Head of caudate nucleus (tissue), 42 donors: ENCODE measurements around the gene WDR33.
"Not testable (repeated sequence)": the region's sequence is repeated elsewhere in the genome, so short reads cannot be mapped to it uniquely, and the experiment has no call there.

ENCODE experiments used
- DNase-seq, 42 donors: peaks; one replicate each; pipeline versions ENCODE4 v3.0.0 to v3.0.0-alpha.2; 2020 to 2021; ENCODE audit warnings: mixed read lengths in 7 of 42
- intact Hi-C: fragments of 100-400 bp; cut with DNase I; formaldehyde crosslinking; loops from one replicate; pipeline ENCODE4 v1.15.0; 2022

Gene WDR33

DNA sequence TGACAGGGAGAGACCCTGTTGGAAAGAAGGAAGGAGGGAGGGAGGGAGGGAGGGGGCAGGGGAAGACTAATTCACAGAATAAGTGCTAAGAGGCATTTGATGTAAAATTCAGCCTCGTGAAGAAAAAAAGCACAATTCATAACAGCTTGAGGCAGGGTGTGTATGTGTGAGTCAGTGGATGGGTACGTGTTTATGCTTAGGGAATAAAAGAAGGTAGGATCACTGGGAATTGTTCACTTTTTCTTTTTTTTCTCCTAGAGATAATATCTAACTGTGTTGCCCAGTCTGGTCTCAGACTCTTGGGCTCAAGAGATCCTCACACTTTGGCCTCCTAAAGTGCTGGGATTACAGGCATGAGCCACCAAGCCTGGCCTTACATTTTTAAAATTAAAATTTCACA lies 39.2 kb downstream of the WDR33 start:
- DNase-seq, result no peak
- intact Hi-C loops, result no loop called here

DNA sequence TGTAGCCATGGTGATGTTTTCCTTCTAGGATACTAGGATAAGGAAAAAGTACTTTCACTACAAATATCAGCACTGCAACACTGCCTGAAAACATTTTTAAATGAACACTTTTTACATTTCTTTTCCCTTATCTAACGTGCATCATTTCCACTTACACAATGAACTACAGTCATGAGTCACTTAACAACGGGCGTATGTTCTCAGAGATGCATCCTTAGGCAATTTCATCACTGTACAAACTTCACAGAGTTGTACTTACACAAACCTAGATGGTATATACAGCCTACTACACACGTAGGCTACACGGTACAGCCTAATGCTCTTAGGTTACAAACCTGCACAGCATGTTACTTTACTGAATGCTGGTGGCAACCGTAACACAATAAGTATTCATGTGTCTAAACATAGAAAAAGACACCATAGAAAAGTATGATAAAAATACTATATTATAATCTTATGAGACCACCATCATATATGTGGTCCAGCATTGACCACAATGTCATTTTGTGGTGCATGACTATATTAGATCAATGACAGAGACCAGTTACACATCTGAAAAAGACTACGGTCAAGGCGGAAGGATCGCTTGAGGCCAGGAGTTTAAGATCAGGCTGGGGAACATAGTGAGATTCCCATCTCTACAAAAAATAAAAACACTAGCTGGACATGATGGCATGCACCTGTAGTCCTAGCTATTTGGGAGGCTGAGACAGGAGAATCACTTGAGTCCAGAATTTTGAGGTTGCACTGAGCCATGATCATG lies 39.8 kb downstream of the WDR33 start:
- intact Hi-C loops, result no loop called here
- DNase-seq, result no peak

DNA sequence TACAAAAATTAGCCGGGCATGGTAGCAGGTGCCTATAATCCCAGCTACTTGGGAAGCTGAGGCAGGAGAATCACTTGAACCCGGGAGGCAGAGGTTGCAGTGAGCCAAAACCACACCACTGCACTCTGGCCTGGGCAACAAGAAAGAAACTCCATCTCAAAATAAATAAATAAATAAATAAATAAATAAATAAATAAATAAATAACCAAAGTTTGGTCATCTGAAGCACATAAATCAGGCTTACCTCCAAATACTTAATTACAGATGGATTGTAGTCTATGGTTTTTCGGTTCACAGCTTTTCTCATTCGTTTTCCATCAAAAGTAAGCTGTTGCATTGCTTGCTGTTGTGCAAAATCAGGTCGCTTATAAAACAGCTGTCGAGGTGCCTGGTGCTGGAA lies 40.4 kb downstream of the WDR33 start:
- DNase-seq, intact Hi-C loops: not testable (repeated sequence)

DNA sequence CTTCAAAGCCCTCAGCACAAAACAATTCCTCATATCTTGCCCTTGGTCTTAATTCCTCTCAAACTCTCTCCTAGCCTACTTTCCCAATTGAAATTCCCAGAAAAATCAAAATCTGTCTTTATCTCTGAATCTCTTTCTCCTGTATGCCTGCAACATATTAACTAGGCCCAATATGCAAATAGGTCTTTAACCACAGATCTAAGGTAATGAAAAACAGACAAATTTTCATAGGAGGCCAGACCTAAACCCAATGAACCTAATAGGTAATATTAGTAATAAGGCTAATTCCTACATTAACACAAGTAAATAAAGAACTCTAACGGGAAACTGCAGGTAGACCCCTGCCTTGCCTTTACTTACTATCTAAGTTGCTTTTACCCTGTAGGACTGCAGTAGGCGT lies 41.4 kb downstream of the WDR33 start:
- no peak for DNase-seq
- intact Hi-C loops, result no loop called here

DNA sequence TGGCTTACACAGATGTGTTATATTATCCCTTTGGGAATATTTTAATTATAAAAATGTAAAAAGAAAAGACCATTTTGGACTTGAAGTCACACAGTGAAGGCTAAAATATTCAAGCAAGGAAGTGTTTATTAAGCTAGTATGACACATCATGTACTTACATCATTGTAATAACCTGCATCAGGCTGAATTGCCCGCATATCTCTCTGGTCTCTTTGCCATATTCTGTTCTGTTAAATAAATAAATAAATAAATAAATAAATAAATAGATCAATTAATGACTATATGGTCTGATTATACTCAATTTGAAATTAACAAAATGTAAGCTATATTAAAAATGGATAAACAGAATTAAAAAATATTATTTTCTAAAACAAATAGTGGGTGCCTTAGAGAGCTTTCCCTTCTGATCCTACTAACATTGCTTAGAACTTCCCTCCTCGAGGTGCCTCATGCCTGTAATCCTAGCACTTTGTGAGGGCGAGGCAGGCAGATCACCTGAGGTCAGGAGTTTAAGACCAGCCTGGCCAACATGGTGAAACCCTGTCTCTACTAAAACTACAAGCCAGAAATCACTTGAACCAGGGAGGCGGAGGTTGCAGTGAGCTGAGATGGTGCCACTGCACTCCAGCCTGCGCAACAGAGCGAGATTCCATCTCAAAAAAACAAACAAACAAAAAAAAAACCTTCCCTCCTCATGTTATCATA lies 42.0 kb downstream of the WDR33 start:
- intact Hi-C loops, result no loop called here
- no peak for DNase-seq

DNA sequence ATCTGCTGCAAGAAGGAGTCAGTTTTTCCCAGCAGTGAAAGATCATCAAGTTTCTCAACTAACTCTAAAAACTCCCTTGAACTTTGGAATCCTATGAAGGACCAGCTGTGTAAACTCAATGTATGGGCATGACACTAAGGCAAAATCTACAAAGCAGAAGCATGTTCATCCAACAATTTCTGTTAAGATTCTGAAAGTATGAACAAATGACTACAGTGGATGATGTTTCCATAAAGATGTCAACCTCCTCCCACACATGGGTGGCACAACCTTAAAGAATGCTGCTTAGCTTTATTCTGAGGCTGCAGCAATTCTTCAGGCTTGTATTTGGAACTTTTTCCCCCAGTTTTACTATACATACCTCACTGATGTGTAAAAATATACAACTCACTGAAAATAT lies 47.2 kb downstream of the WDR33 start:
- peak in 1 of 42 donors; percentile 15 for DNase-seq
- intact Hi-C loops, result no loop called here

DNA sequence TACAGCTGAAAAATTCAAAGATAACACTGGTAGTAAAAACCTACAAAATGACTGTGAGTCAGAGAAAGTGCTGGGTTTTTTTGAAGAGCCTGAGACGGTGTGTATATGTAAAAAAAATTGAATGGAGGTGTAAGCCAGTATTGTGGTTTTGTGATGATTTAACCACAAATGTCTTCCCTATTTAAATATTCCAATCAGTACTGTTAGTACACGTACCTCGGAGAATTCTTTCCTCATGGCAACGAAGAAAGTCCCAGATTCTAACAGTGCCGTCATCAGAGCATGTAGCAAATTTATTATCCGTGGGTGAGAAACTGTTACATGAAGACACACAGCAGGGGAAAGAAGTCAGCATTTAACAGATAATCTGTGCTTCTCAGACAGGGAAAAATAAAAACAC lies 48.1 kb downstream of the WDR33 start:
- intact Hi-C loops, result no loop called here
- DNase-seq, result peak in 10 of 42 donors; percentile 6 to 49 (median 22)

DNA sequence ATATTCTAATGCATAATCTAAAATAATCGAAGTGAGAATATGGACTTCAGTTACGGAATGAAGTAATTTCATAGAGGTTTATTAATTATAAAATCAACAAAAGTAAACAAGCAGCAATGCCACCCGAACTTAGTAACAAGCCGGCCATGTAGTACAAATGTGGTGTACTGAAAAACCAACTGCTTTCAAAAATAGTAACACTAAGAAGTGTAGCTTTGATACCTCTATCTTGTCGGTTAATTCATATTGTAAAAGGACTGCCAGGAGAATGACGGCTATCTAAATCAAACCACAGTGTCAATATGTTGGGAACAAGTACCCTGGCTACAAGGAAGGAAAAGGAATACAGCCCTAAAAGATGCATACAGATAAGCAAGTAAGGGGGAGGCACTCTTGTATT lies 48.5 kb downstream of the WDR33 start:
- DNase-seq, result no peak
- intact Hi-C loops, result no loop called here

DNA sequence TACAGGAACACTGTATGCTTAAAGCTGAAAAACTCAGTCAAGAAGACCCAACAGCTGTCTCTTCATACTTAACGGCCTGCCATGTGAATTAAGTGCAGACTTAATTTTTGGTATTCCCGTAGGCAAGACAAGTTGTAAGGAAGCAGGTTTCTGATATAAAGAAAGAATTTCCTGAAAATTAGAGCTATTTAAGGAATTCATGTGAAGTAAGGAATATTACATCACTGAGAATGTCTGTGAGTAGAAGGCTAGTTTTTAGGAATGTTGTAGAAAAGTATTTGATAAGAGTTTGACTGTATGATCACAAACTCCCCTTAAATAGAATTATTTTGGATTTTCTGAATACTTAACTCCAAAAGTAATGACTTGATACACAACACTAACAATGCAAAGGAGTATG lies 51.0 kb downstream of the WDR33 start:
- DNase-seq, result no peak
- intact Hi-C loops, result no loop called here

DNA sequence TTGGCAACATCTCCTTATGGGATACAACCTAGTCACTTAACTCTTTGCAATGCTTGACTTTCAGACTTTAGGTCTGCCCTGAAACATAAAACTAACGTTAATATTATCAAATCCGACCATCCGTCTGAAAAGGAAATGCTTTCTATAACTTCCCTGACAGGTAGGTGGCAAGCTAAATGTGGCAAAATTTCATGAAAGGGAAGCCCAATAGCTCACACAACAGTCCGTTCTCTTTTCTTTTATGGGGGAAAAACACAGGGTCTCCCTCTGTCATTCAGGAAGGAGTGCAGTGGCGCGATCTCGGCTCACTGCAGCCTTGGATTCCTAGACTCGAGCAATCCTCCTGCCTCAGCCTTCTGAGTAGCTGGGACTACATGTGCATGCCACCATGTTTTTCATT lies 56.8 kb downstream of the WDR33 start:
- no peak for DNase-seq
- intact Hi-C loops, result no loop called here

DNA sequence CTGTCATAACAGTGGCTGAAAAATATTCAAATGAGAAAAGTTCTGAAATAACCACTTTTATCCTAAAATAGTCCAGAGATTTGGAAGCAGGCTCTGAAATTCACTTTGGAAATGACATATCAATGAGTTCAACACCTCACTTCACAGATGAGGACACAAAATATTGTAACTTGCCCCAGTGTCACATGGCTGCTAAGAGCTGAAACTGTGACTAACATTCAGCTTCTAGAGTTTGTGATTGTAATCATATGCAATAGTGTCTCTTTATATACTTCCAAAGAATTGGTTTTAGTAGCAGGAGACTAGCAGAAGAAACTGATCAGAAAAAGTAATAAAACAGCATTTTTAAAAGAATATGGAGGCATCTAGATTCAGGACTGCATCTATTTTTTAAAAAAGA lies 57.6 kb downstream of the WDR33 start:
- no peak for DNase-seq
- intact Hi-C loops, result no loop called here

DNA sequence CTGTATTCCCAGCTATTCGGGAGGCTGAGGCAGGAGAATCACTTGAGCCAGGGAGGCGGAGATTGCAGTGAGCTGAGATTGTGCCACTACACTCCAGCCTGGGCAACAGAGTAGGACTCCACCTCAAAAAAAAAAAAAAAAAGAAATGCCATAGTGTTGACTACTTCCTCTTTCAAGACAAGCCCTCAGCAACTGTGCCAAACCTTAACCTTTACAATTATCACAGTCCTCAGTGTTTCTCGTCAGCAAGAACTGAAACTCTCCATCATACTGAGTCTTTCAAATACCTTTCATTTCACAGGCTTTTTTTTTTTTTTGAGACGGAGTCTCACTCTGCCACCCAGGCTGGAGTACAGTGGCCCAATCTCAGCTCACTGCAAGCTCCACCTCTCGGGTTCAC lies 61.4 kb downstream of the WDR33 start:
- DNase-seq, intact Hi-C loops: not testable (repeated sequence)

DNA sequence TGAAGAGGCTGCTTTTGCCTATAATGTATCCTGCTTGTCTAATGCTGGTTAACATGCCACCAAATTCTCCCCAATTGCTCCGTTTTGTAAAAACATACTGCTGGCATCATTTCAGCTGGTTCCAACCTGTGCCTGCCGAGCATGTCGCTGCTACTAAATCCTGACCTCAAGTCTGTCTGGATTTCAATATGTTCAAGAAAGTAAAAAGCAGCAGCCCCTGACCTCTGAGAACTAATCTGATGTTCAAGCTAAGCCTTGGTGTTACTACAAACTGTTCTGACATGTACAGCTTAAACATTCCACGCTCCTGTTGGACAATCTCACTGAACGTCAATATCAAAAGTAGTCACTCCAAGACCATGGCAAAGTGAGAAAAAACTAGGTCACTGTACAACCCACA lies 63.4 kb downstream of the WDR33 start:
- intact Hi-C loops, result no loop called here
- DNase-seq, result no peak

DNA sequence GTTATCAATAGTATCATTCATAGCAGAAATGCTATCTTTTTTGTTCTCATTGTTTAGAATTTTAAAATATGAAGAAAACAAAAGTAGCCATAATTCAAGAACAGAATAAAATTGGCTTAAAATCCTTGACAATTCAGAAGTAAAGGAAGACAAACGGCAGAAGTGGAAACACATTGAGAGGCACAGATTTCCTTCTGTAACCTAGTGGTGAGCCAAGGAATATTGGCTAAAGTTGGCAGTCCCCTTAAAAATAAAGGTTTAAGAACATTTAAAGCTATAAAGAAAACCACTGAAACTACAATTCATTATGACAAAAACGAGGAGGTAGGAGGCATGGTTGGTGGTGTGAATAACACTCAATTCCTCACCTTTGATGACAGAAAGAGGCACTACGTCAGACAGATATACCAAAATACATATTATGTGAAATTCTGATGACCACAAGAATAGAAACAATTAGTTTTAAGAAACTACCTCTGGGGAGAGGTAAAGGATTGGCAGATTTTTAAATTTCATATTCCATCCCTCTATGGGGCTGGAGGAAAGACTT lies 67.4 kb downstream of the WDR33 start:
- intact Hi-C loops, result no loop called here
- no peak for DNase-seq

DNA sequence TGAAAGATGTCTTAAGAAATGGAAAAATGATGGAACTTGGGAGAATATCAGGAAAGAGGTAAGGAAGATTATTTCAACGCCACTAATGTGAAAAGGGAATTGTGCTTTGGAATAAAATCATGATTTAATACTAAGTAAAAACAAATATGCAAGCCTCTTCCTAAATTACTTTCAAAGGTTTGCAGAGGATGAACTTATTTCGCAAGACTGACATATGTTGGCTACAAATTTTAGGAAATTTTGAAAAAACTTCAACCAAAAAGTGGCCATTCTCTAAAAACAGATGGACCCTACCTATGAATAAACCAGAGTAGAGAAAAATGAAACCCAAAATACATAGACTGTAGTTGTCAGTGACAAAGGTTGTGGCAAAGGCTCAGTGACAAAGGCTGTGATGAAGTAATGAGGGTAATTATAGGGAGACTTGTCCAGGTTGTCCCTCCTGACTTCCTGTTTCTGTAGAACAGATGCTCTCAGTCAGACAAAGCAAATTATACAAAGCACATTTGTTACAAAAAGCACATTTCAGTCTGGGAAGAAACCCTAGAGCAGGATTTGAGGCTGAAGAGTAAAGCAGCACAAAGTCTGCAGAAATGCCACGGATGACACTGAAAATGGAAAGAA lies 70.2 kb downstream of the WDR33 start:
- intact Hi-C loops, result no loop called here
- DNase-seq, result no peak

DNA sequence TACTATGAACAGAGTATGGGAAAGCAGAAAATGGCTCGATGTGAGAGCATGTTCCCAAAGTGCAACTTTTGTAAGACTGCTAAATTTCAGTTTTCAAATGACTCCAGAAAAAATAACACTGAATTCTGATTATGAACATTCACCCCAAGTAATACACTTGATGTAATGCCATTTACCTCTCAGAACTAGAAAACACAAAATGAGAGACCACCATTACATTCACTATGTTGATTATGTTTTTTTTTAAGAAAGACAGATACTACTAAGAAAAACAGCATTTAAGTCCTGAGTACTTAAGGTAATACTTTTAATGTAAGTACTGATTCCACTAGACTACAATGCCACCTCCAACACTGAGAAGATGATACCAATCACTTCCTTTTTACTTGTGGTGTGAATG lies 71.2 kb downstream of the WDR33 start:
- DNase-seq, result no peak
- intact Hi-C loops, result no loop called here

DNA sequence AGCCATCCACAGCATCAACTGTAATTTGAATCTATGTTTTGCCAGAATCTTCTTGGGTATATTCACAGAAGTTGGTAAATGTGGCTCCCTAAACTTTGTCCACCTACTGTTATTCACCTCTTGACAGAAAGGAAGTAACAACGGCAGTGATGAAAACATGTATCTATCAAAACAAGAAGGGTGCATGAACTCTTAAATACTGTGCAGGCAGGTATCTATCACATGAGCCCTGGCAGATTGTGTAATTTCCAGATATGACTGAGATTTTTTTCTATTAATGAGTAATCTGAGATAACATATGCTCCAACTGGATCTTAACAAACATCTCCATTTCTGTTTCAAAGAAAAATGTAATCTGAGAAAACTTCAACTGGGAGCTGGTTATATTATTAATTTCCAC lies 73.1 kb downstream of the WDR33 start:
- no peak for DNase-seq
- intact Hi-C loops, result no loop called here

DNA sequence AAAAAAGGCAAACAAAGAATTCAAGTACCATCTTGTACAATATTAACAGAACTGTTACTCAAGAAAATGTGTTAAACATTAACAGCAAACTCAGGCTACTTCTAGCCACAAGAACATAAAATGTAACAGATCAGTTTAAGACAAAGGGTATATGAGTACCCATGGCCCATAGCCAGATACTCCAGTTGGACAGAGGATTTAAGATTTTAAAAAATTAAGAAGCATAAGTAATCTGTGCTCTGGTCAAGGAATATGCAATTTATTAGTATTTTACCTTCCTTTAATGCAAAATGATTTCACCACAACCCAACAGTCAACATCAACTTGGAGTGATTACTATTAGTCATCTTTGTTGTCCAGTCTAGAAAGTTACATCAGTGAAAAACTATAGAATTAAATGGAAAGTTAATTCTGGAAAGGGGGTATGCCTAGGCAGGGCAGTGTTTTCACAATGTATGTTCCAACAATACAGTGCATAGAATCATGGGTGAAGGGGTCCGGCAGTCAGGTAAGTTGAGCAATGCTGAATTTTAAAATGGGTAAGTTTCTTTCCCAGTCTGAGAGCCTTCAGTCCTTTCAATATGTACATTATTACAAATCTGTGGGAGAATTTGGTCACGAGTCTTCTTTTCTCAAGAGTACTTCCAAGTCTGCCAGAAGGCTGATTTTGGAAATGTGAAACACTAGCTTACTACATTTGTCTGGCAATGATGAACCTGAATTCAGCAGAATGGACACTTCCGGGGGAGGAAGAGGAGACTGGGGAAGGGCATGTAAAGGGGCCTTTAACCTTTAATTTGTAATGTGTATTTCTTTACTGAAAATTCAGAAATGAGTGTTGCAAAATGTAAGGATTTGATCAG lies 75.2 kb downstream of the WDR33 start:
- DNase-seq, result no peak
- intact Hi-C loops, result no loop called here

DNA sequence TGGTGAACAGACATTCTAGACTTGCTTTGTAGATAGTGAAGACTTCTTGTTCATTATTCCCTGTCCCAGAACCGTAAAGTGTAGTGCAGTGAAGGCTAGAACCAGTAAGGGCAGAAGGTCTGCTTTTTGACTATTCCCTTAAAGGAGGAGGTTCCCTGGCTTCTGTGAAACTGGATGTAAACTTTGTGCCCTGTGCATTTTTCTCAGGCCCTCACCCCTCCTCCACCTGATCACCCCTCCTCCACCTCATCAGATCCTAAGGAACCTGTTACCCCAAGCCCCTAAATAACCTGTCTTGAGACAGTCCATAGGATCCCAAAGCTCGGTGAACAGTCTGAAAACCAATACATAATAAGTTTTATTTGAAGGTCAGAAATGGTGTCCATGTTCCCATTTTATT lies 75.9 kb downstream of the WDR33 start:
- no peak for DNase-seq
- intact Hi-C loops, result no loop called here
